ENCODE data around the gene ATP2A2. TPM values are rescaled to one million over a fixed set of nuclear protein-coding genes. Genes with fewer than 3 reads are reported as not detected.

ATP2A2 gene
- total and polyA plus RNA-seq, 2 experiments from 2014 or later: 297 to 400 TPM

- no peaks in the 10 kb centered on the region for H3K27me3 ChIP-seq
- H3K4me3 ChIP-seq: no peak overlapping the region
- H3K36me3 ChIP-seq: peaks cover 38% of the 10 kb centered on the region
- DNase-seq (ENCODE audit: low read depth in 1 of 2, low spot score in 1 of 2): peak in 1 of 2 donors; percentile 84
- H3K9me3 ChIP-seq (ENCODE audit: low read depth): no peaks in the 10 kb centered on the region
- H3K4me1 ChIP-seq (ENCODE audit: low read depth): no peaks in the 10 kb centered on the region
- H3K27ac ChIP-seq: peak overlapping the region; percentile 78
- no peak for TF ChIP-seq CTCF (IDR thresholded peaks at IDR 0.05; ENCODE audit: low read depth, low read length)
These were observed 35.8 kb downstream of the ATP2A2 start for GRCh38 chr12:110316861-110317260.

- Histone ChIP-seq H3K4me3 (no peak overlapping the region), H3K27me3 (no peaks in the 10 kb centered on the region), H3K36me3 (peaks cover 42% of the 10 kb centered on the region), H3K9me3 (ENCODE audit: low read depth) (no peaks in the 10 kb centered on the region), H3K27ac (peak overlapping the region; percentile 78), H3K4me1 (ENCODE audit: low read depth) (no peaks in the 10 kb centered on the region)
- no peak for TF ChIP-seq CTCF (IDR thresholded peaks at IDR 0.05; ENCODE audit: low read depth, low read length)
- peak in 1 of 2 donors; percentile 73 for DNase-seq (ENCODE audit: low read depth in 1 of 2, low spot score in 1 of 2)
These were observed 36.9 kb downstream of the ATP2A2 start for GRCh38 chr12:110317911-110318310.

GRCh38 chr12:110320550-110320949, 39.5 kb downstream of the ATP2A2 start:
- DNase-seq (ENCODE audit: low read depth in 1 of 2, low spot score in 1 of 2): no peak
- Histone ChIP-seq H3K36me3 (peaks cover 50% of the 10 kb centered on the region), H3K4me3 (no peak overlapping the region), H3K9me3 (ENCODE audit: low read depth) (no peaks in the 10 kb centered on the region), H3K27me3 (no peaks in the 10 kb centered on the region), H3K4me1 (ENCODE audit: low read depth) (no peaks in the 10 kb centered on the region), H3K27ac (peak overlapping the region; percentile 48)
- TF ChIP-seq CTCF (IDR thresholded peaks at IDR 0.05; ENCODE audit: low read depth, low read length): no peak

GRCh38 chr12:110329710-110330109, 48.7 kb downstream of the ATP2A2 start:
- Histone ChIP-seq H3K4me3 (no peak overlapping the region), H3K27me3 (no peaks in the 10 kb centered on the region), H3K4me1 (ENCODE audit: low read depth) (peaks cover 12% of the 10 kb centered on the region), H3K27ac (peak overlapping the region; percentile 38), H3K9me3 (ENCODE audit: low read depth) (no peaks in the 10 kb centered on the region), H3K36me3 (peaks cover 76% of the 10 kb centered on the region)
- no peak for TF ChIP-seq CTCF (IDR thresholded peaks at IDR 0.05; ENCODE audit: low read depth, low read length)
- no peak for DNase-seq (ENCODE audit: low read depth in 1 of 2, low spot score in 1 of 2)

- Histone ChIP-seq H3K27me3 (no peaks in the 10 kb centered on the region), H3K36me3 (peaks cover 80% of the 10 kb centered on the region), H3K4me3 (no peak overlapping the region), H3K9me3 (ENCODE audit: low read depth) (no peaks in the 10 kb centered on the region), H3K27ac (peak overlapping the region; percentile 38), H3K4me1 (ENCODE audit: low read depth) (peaks cover 12% of the 10 kb centered on the region)
- no peak for DNase-seq (ENCODE audit: low read depth in 1 of 2, low spot score in 1 of 2)
- TF ChIP-seq CTCF (IDR thresholded peaks at IDR 0.05; ENCODE audit: low read depth, low read length): no peak
These were observed 49.1 kb downstream of the ATP2A2 start for GRCh38 chr12:110330124-110330523.

GRCh38 chr12:110330544-110330943, 49.5 kb downstream of the ATP2A2 start:
- Histone ChIP-seq H3K36me3 (peaks cover 85% of the 10 kb centered on the region), H3K4me3 (no peak overlapping the region), H3K27ac (peak overlapping the region; percentile 38), H3K9me3 (ENCODE audit: low read depth) (no peaks in the 10 kb centered on the region), H3K4me1 (ENCODE audit: low read depth) (peaks cover 12% of the 10 kb centered on the region), H3K27me3 (no peaks in the 10 kb centered on the region)
- no peak for TF ChIP-seq CTCF (IDR thresholded peaks at IDR 0.05; ENCODE audit: low read depth, low read length)
- DNase-seq (ENCODE audit: low read depth in 1 of 2, low spot score in 1 of 2): peak in 1 of 2 donors; percentile 73

All from cardiac muscle cell (in vitro differentiated cells and primary cell).